Gastrocnemius medialis (tissue), 4 donors: ENCODE results near the gene PTGDS. TPM values are rescaled to one million over a fixed set of nuclear protein-coding genes. Genes with fewer than 3 reads are reported as not detected.

Source experiments
- ATAC-seq, 2 donors: fragments of 150-250 bp; one replicate each; pipeline ENCODE4 v1.9.1; 2016
- DNase-seq, 2 donors: peaks; one replicate each; pipeline ENCODE4 v3.0.0-alpha.2; 2019
- H3K27ac ChIP-seq, 4 donors: fragments of 200-600 bp; sonication (generic); 1 replicate in 1 of 4; 2 replicates in 3 of 4; pipeline ENCODE4 v1.5.1; 2016 to 2018; ENCODE audit warnings: mild to moderate bottlenecking in 2 of 4, moderate library complexity in 1 of 4
- H3K27me3 ChIP-seq, 3 donors: fragments of 200-600 bp; sonication (generic) in 2 of 3; 1 replicate in 1 of 3; 2 replicates in 2 of 3; pipeline versions ENCODE4 v1.5.1 to v1.6.0; 2016 to 2019; ENCODE audit warnings: mild to moderate bottlenecking in 1 of 3, moderate library complexity in 1 of 3
- H3K36me3 ChIP-seq, 2 donors: fragments of 200-600 bp; sonication (generic) in 1 of 2; one replicate each; pipeline ENCODE4 v1.5.1; 2017 to 2018
- H3K4me1 ChIP-seq, 2 donors: fragments of 200-600 bp; sonication (generic) in 1 of 2; one replicate each; pipeline ENCODE4 v1.5.1; 2016 to 2017; ENCODE audit warnings: mild to moderate bottlenecking in 2 of 2
- H3K4me3 ChIP-seq, 4 donors: fragments of 200-600 bp; sonication (generic) in 3 of 4; 1 replicate in 1 of 4; 2 replicates in 3 of 4; pipeline ENCODE4 v1.5.1; 2016 to 2019; ENCODE audit warnings: mild to moderate bottlenecking in 2 of 4
- H3K9me3 ChIP-seq, 3 donors: fragments of 200-600 bp; sonication (generic) in 2 of 3; 1 replicate in 1 of 3; 2 replicates in 2 of 3; pipeline ENCODE4 v1.5.1; 2016 to 2019
- POLR2A ChIP-seq, 2 donors: fragments of 450-650 bp; IDR thresholded peaks; one replicate each; pipeline ENCODE4 v1.6.1; 2017; ENCODE audit warnings: antibody characterized with exemption in 2 of 2, mild to moderate bottlenecking in 2 of 2, moderate library complexity in 2 of 2
- in situ Hi-C, 4 donors: fragments of 200-750 bp; cut with MboI; loops; one replicate each; pipeline versions ENCODE4 v1.15.0 to v1.8.0; 2017; ENCODE audit warnings: low sequenced_read_pairs in 4 of 4
- intact Hi-C: fragments of 100-400 bp; cut with DNase I; formaldehyde crosslinking; loops from one replicate; pipeline ENCODE4 v1.15.1; 2023; ENCODE audit warnings: low total_unique reads
- total RNA-seq, 4 donors: library from RNA; depleted of rRNA; stranded (reverse); fragments of >200 nt; gene quantifications; one replicate each; pipeline versions ENCODE4 v1.1.0 to v1.2.3, GENCODE V29; 2016
- TF ChIP-seq, protein P1 (sequence below), 5 experiments: fragments of 450-650 bp in 3 of 5; fragments of 200-600 bp in 2 of 5; sonication (generic) in 2 of 5; IDR thresholded peaks in 4 of 5; conservative IDR thresholded peaks in 1 of 5; 1 replicate in 4 of 5; 2 replicates in 1 of 5; pipeline ENCODE4 v1.5.1; 2016 to 2019; ENCODE audit warnings: antibody characterized with exemption in 5 of 5, mild to moderate bottlenecking in 3 of 5, moderate library complexity in 3 of 5

The PTGDS gene
- total RNA-seq, 4 donors from 2014 or later = 2.3 to 35.2 (median 27.0) TPM

DNA sequence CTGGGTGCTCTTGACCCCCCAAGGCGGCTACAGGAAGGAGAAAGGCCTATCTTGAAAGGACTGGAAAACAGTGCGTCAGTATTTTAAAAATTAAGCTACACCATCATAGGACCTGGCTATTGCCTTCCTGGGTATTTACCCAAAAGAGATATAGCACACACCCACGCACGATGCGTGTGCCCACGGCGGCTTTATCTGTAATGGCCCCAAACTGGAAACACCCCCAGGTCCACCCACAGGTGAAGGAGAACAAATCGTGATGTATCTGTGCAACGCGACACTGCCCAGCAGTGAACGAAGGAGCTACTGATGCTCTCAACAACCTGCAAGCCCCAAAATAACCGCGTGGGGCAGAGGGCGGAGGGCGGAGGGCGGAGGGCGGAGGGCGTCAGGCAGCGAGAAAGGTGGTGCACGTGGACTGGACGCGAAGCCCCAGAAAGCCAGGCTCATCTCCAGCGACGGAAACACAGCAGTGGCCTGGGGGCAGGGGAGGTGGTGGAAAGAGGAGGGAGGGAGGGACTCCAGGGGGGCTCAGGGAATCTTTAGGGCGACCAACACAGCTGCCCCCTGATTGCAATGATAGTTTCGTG is 12.4 kb upstream of the PTGDS start:
- Histone ChIP-seq H3K4me3 (no peak overlapping the region), H3K27ac (no peak overlapping the region), H3K4me1 (no peaks in the 10 kb centered on the region), H3K27me3 (peaks cover 0 to 6% (median 0%) of the 10 kb centered on the region in 3 donors), H3K36me3 (no peaks in the 10 kb centered on the region), H3K9me3 (no peaks in the 10 kb centered on the region)
- DNase-seq = no peak
- no peak for ATAC-seq
- intact Hi-C loops (no loop called here), in situ Hi-C loops (no loop called here)
- TF ChIP-seq POLR2A (IDR thresholded peaks at IDR 0.05) = no peak
- TF ChIP-seq, protein P1, sequence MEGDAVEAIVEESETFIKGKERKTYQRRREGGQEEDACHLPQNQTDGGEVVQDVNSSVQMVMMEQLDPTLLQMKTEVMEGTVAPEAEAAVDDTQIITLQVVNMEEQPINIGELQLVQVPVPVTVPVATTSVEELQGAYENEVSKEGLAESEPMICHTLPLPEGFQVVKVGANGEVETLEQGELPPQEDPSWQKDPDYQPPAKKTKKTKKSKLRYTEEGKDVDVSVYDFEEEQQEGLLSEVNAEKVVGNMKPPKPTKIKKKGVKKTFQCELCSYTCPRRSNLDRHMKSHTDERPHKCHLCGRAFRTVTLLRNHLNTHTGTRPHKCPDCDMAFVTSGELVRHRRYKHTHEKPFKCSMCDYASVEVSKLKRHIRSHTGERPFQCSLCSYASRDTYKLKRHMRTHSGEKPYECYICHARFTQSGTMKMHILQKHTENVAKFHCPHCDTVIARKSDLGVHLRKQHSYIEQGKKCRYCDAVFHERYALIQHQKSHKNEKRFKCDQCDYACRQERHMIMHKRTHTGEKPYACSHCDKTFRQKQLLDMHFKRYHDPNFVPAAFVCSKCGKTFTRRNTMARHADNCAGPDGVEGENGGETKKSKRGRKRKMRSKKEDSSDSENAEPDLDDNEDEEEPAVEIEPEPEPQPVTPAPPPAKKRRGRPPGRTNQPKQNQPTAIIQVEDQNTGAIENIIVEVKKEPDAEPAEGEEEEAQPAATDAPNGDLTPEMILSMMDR (IDR thresholded peaks at IDR 0.05 in 4 of 5, conservative IDR thresholded peaks at IDR 0.05 in 1 of 5) = no peak

DNA sequence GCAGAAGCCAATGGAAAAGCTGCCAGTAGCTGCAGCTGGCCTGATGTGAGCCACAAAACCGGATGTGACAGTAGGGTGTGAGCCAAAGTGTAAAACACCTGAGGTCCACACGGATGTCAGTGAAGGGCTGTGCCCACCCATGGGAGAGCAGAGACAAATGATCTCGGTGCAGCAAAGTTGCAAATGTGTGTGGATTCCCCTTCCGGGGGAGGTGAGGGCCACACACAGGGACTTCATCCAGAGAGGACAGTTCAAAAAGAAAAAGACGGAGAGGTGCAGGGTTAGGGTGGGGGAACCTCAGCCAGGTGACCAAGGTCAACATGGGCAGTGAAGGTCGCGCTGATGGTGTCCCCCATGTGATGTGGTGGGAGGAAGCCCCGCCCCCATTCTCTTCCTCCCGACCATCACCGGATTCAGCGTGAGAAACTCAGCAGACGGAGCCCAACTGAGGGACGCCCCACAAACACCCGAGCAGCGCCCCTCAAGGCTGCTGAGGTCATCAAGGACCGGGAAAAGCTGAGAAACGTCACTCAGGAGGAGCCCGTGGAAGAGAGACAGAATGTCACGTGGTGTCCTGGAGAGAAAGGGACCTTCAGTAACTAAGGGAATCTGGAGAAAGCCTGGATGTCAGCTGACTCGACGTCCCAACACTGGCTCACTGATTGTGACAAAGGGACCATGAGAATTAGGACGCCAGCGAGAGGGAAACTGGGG is 11.4 kb upstream of the PTGDS start:
- intact Hi-C loops = no loop called here
- Histone ChIP-seq H3K4me1 (no peaks in the 10 kb centered on the region), H3K27ac (no peak overlapping the region), H3K9me3 (no peaks in the 10 kb centered on the region), H3K4me3 (no peak overlapping the region), H3K27me3 (peaks cover 0 to 6% (median 0%) of the 10 kb centered on the region in 3 donors), H3K36me3 (no peaks in the 10 kb centered on the region)
- in situ Hi-C loops = no loop called here
- ATAC-seq = peak in 1 of 2 donors; percentile 48
- TF ChIP-seq, protein P1 (IDR thresholded peaks at IDR 0.05 in 4 of 5, conservative IDR thresholded peaks at IDR 0.05 in 1 of 5) = no peak
- no peak for TF ChIP-seq POLR2A (IDR thresholded peaks at IDR 0.05)
- DNase-seq = no peak

DNA sequence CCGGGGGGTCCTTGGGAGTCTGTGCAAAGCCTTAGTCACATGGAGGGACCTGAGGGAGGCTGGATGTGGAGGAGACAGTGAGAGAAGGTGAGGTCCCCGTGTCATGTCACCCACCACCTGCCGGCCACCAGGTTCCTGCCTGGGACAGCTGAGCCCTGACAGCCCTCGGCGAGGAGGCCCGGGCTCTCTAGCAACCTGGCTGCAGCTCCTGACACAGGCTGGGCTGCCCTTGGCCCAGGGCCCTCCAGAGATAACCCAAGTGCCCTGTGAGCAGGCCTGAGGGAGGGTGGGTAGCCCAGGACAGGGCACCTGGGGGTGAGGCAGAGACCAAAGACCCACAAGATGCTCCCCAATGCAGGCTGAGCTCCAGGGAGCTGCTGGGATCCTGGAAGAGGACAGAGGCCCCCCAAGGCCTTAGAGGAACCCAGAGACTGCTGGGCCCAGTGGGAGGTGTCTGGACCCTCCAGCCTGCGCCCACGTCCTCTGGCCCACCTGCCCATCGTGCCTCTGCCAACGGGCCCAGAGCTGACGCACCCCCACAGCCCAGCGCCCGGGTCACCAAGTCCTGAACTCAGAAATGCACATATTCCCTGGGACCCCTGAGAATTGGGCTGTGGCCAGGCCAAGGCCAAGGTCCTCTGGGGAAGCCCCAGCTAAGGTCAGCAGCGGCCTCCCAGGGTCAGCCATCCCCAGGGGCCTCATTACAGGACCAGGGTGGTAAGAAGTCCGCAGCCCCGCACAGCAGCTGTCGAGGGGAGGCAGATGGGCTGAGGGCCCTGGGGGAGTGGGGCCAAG is 8.8 kb upstream of the PTGDS start:
- Histone ChIP-seq H3K27me3 (peaks cover 0 to 6% (median 0%) of the 10 kb centered on the region in 3 donors), H3K4me3 (no peak overlapping the region), H3K4me1 (no peaks in the 10 kb centered on the region), H3K9me3 (no peaks in the 10 kb centered on the region), H3K27ac (no peak overlapping the region), H3K36me3 (no peaks in the 10 kb centered on the region)
- intact Hi-C loops (no loop called here), in situ Hi-C loops (no loop called here)
- DNase-seq (no peak), ATAC-seq (no peak)
- TF ChIP-seq, protein P1 (IDR thresholded peaks at IDR 0.05 in 4 of 5, conservative IDR thresholded peaks at IDR 0.05 in 1 of 5) = no peak

DNA sequence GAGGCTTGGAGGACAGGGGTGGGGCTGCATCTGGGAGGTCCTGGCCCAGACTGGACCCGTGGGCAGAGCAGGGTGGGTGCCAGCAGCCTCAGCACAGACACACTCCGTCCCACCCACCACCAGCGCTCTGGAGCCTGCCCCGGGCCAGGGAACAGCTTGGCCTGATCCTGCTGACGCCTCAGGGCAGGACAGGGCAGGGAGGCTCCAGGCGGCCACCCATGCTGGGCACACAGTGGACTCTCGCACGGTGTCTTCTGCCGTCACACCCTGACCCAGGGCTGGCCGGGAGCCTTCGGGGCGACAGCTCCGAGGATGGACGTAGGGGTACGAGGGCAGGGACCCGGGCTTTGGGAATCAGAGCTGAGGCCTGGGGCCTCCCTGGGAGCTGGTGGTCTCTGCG is 8.2 kb upstream of the PTGDS start:
- Histone ChIP-seq H3K36me3 (no peaks in the 10 kb centered on the region), H3K27me3 (peaks cover 0 to 6% (median 0%) of the 10 kb centered on the region in 3 donors), H3K4me1 (no peaks in the 10 kb centered on the region), H3K27ac (no peak overlapping the region), H3K9me3 (no peaks in the 10 kb centered on the region), H3K4me3 (no peak overlapping the region)
- intact Hi-C loops (no loop called here), in situ Hi-C loops (no loop called here)
- no peak for DNase-seq
- TF ChIP-seq, protein P1 (IDR thresholded peaks at IDR 0.05 in 4 of 5, conservative IDR thresholded peaks at IDR 0.05 in 1 of 5) = no peak
- no peak for TF ChIP-seq POLR2A (IDR thresholded peaks at IDR 0.05)
- no peak for ATAC-seq
